Activated CD4-positive, alpha-beta memory T cell treated with anti-CD3 and anti-CD28 coated beads for 36 hours (primary cell): ENCODE results near the gene SHOX. TPM values are rescaled to one million over a fixed set of nuclear protein-coding genes. Genes with fewer than 3 reads are reported as not detected.
"Not testable (repeated sequence)": the region's sequence is repeated elsewhere in the genome, so short reads cannot be mapped to it uniquely, and the experiment has no call there.

Experiments used
- CTCF ChIA-PET: fragments of 350-600 bp; sonication (Branson Sonifier 250); formaldehyde crosslinking; loops from one replicate; lab custom pipeline; 2021; ENCODE audit warnings: antibody characterized with exemption, inconsistent platforms; lab: Charles Lee
- POLR2A ChIA-PET: fragments of 350-600 bp; sonication (Branson Sonifier 250); formaldehyde crosslinking; loops from one replicate; lab custom pipeline; 2021; ENCODE audit warnings: antibody characterized with exemption; lab: Charles Lee
- DNase-seq: peaks from one replicate; pipeline ENCODE4 v3.0.0-alpha.2; 2020
- H3K27ac Mint-ChIP-seq: one replicate; pipeline ENCODE4 v1.8.0; 2021; ENCODE audit warnings: mixed read lengths
- H3K27me3 Mint-ChIP-seq: one replicate; pipeline ENCODE4 v1.8.0; 2021; ENCODE audit warnings: mixed read lengths
- H3K36me3 Mint-ChIP-seq: one replicate; pipeline ENCODE4 v1.8.0; 2021; ENCODE audit warnings: mixed read lengths
- H3K4me1 Mint-ChIP-seq: one replicate; pipeline ENCODE4 v1.8.0; 2021; ENCODE audit warnings: low read depth, mixed read lengths
- H3K4me3 Mint-ChIP-seq: one replicate; pipeline ENCODE4 v1.8.0; 2021; ENCODE audit warnings: mild to moderate bottlenecking, mixed read lengths
- H3K9me3 Mint-ChIP-seq: one replicate; pipeline ENCODE4 v1.8.0; 2021; ENCODE audit warnings: mixed read lengths
- intact Hi-C: fragments of 100-400 bp; cut with micrococcal nuclease; formaldehyde crosslinking; loops from one replicate; pipeline ENCODE4 v1.15.1; 2023
- total RNA-seq, 2 experiments: library from RNA; stranded (reverse); gene quantifications; one replicate each; pipeline ENCODE4 v1.2.3, GENCODE V29; 2021

Gene SHOX
- total RNA-seq, 2 experiments from 2014 or later: not detected

GRCh38 chrX:608088-608487 is 22.5 kb upstream of the SHOX start:
- H3K4me1 Mint-ChIP-seq, DNase-seq, H3K27me3 Mint-ChIP-seq, H3K27ac Mint-ChIP-seq, intact Hi-C loops, POLR2A ChIA-PET, H3K4me3 Mint-ChIP-seq, CTCF ChIA-PET, H3K36me3 Mint-ChIP-seq: not testable (repeated sequence)
- peaks cover 30% of the 10 kb centered on the region for H3K9me3 Mint-ChIP-seq

- no peaks in the 10 kb centered on the region for H3K4me1 Mint-ChIP-seq
- no peaks in the 10 kb centered on the region for H3K36me3 Mint-ChIP-seq
- H3K4me3 Mint-ChIP-seq: no peak overlapping the region
- no peak overlapping the region for H3K27ac Mint-ChIP-seq
- H3K27me3 Mint-ChIP-seq: peaks cover 11% of the 10 kb centered on the region
- ChIA-PET POLR2A (no interaction called here), CTCF (no interaction called here)
- H3K9me3 Mint-ChIP-seq: peaks cover 30% of the 10 kb centered on the region
- intact Hi-C loops: no loop called here
- DNase-seq: no peak
These were observed 16.5 kb upstream of the SHOX start for GRCh38 chrX:614136-614535.

- intact Hi-C loops: no loop called here
- CTCF ChIA-PET: no interaction called here
- Mint-ChIP-seq H3K27me3 (peaks cover 18% of the 10 kb centered on the region), H3K4me1 (no peaks in the 10 kb centered on the region), H3K27ac (no peak overlapping the region), H3K4me3 (no peak overlapping the region), H3K36me3 (no peaks in the 10 kb centered on the region), H3K9me3 (peaks cover 6% of the 10 kb centered on the region)
- POLR2A ChIA-PET: no interaction called here
- no peak for DNase-seq
These were observed 13.2 kb upstream of the SHOX start for GRCh38 chrX:617401-617800.

- peaks cover 4% of the 10 kb centered on the region for H3K9me3 Mint-ChIP-seq
- ChIA-PET CTCF (no interaction called here), POLR2A (no interaction called here)
- H3K4me1 Mint-ChIP-seq: no peaks in the 10 kb centered on the region
- DNase-seq: no peak
- no peaks in the 10 kb centered on the region for H3K36me3 Mint-ChIP-seq
- no peak overlapping the region for H3K4me3 Mint-ChIP-seq
- intact Hi-C loops: no loop called here
- no peak overlapping the region for H3K27ac Mint-ChIP-seq
- H3K27me3 Mint-ChIP-seq: peaks cover 19% of the 10 kb centered on the region
These were observed 12.7 kb upstream of the SHOX start for GRCh38 chrX:617891-618290.

GRCh38 chrX:618304-618703 is 12.3 kb upstream of the SHOX start:
- POLR2A ChIA-PET, H3K4me3 Mint-ChIP-seq, intact Hi-C loops, H3K9me3 Mint-ChIP-seq, DNase-seq, H3K36me3 Mint-ChIP-seq, H3K27ac Mint-ChIP-seq, CTCF ChIA-PET, H3K4me1 Mint-ChIP-seq: not testable (repeated sequence)
- peaks cover 19% of the 10 kb centered on the region for H3K27me3 Mint-ChIP-seq

GRCh38 chrX:618761-619450 is 11.7 kb upstream of the SHOX start:
- Mint-ChIP-seq H3K27me3 (peaks cover 19% of the 10 kb centered on the region), H3K4me1 (peaks cover 3% of the 10 kb centered on the region), H3K36me3 (no peaks in the 10 kb centered on the region), H3K27ac (no peak overlapping the region), H3K4me3 (no peak overlapping the region), H3K9me3 (no peaks in the 10 kb centered on the region)
- CTCF ChIA-PET: no interaction called here
- no peak for DNase-seq
- POLR2A ChIA-PET: no interaction called here
- intact Hi-C loops: no loop called here

- ChIA-PET POLR2A (no interaction called here), CTCF (no interaction called here)
- Mint-ChIP-seq H3K27ac (no peak overlapping the region), H3K27me3 (peaks cover 19% of the 10 kb centered on the region), H3K36me3 (no peaks in the 10 kb centered on the region), H3K9me3 (no peaks in the 10 kb centered on the region), H3K4me3 (no peak overlapping the region), H3K4me1 (peaks cover 3% of the 10 kb centered on the region)
- intact Hi-C loops: no loop called here
- DNase-seq: no peak
These were observed 11.2 kb upstream of the SHOX start for GRCh38 chrX:619451-619811.

- POLR2A ChIA-PET: no interaction called here
- Mint-ChIP-seq H3K4me1 (peaks cover 6% of the 10 kb centered on the region), H3K4me3 (no peak overlapping the region), H3K27me3 (peaks cover 19% of the 10 kb centered on the region), H3K9me3 (no peaks in the 10 kb centered on the region), H3K36me3 (no peaks in the 10 kb centered on the region), H3K27ac (no peak overlapping the region)
- no peak for DNase-seq
- CTCF ChIA-PET: no interaction called here
- intact Hi-C loops: no loop called here
These were observed 10.6 kb upstream of the SHOX start for GRCh38 chrX:619812-620531.

- intact Hi-C loops: no loop called here
- no peak overlapping the region for H3K27ac Mint-ChIP-seq
- peaks cover 27% of the 10 kb centered on the region for H3K27me3 Mint-ChIP-seq
- H3K4me1 Mint-ChIP-seq: peaks cover 6% of the 10 kb centered on the region
- H3K9me3 Mint-ChIP-seq: no peaks in the 10 kb centered on the region
- no peaks in the 10 kb centered on the region for H3K36me3 Mint-ChIP-seq
- no peak for DNase-seq
- CTCF ChIA-PET: no interaction called here
- no peak overlapping the region for H3K4me3 Mint-ChIP-seq
- POLR2A ChIA-PET: no interaction called here
These were observed 8.7 kb upstream of the SHOX start for GRCh38 chrX:621705-622503.

- H3K27ac Mint-ChIP-seq, H3K4me3 Mint-ChIP-seq, CTCF ChIA-PET, POLR2A ChIA-PET, DNase-seq, H3K9me3 Mint-ChIP-seq, intact Hi-C loops, H3K36me3 Mint-ChIP-seq, H3K4me1 Mint-ChIP-seq: not testable (repeated sequence)
- peaks cover 26% of the 10 kb centered on the region for H3K27me3 Mint-ChIP-seq
These were observed 7.8 kb upstream of the SHOX start for GRCh38 chrX:622802-623201.

GRCh38 chrX:623268-623598 is 7.4 kb upstream of the SHOX start:
- Mint-ChIP-seq H3K36me3 (no peaks in the 10 kb centered on the region), H3K9me3 (no peaks in the 10 kb centered on the region), H3K4me1 (peaks cover 8% of the 10 kb centered on the region), H3K4me3 (no peak overlapping the region), H3K27ac (no peak overlapping the region), H3K27me3 (peaks cover 27% of the 10 kb centered on the region)
- DNase-seq: no peak
- ChIA-PET POLR2A (no interaction called here), CTCF (no interaction called here)
- intact Hi-C loops: no loop called here

GRCh38 chrX:623599-624315 is 6.8 kb upstream of the SHOX start:
- no peak overlapping the region for H3K27ac Mint-ChIP-seq
- peaks cover 24% of the 10 kb centered on the region for H3K27me3 Mint-ChIP-seq
- no peak overlapping the region for H3K4me3 Mint-ChIP-seq
- POLR2A ChIA-PET: no interaction called here
- H3K36me3 Mint-ChIP-seq: no peaks in the 10 kb centered on the region
- H3K4me1 Mint-ChIP-seq: peaks cover 8% of the 10 kb centered on the region
- intact Hi-C loops: no loop called here
- CTCF ChIA-PET: no interaction called here
- no peak for DNase-seq
- H3K9me3 Mint-ChIP-seq: no peaks in the 10 kb centered on the region
